A549 (cell line): ENCODE measurements around the gene TIAL1.
"Not testable (repeated sequence)": the region's sequence is repeated elsewhere in the genome, so short reads cannot be mapped to it uniquely, and the experiment has no call there.

Source experiments
- CHD2 ChIP-seq: fragments of 150-350 bp; IDR thresholded peaks from 2 replicates; pipeline ENCODE4 v1.6.1; 2014; ENCODE audit warnings: low read length; ENCODE audit not compliant: partially characterized antibody
- EHMT2 ChIP-seq: fragments of 200-600 bp; sonication (generic); IDR thresholded peaks from 2 replicates; pipeline ENCODE4 v1.6.1; 2016; ENCODE audit warnings: antibody characterized with exemption, low read depth, mild to moderate bottlenecking, moderate library complexity
- MAZ ChIP-seq: fragments of 150-350 bp; IDR thresholded peaks from 2 replicates; pipeline ENCODE4 v1.6.1; 2014; ENCODE audit warnings: antibody characterized with exemption, low read depth, low read length, borderline replicate concordance
- MYC ChIP-seq: IDR thresholded peaks from 2 replicates; pipeline ENCODE4 v1.6.1; 2012; ENCODE audit warnings: mild to moderate bottlenecking, inconsistent platforms, low read length, improper control_type of control experiment, borderline replicate concordance
- NPAS2 ChIP-seq: fragments of 250-450 bp; sonication (Bioruptor Pico); IDR thresholded peaks from 2 replicates; pipeline ENCODE4 v1.8.0; 2022; ENCODE audit warnings: mild to moderate bottlenecking, moderate library complexity, borderline replicate concordance
- NR3C1 ChIP-seq: fragments of >200 bp; sonication (Bioruptor Twin); formaldehyde crosslinking; IDR thresholded peaks from 3 replicates; pipeline ENCODE4 v1.6.1; 2017
- POLR2A ChIP-seq: IDR thresholded peaks from 2 replicates; pipeline ENCODE4 v1.6.1; 2012; ENCODE audit warnings: mild to moderate bottlenecking, low read length
- RAD21 ChIP-seq, 2 experiments: fragments of >200 bp in 1 of 2; sonication (Bioruptor Twin) in 1 of 2; formaldehyde crosslinking in 1 of 2; IDR thresholded peaks in 1 of 2; conservative IDR thresholded peaks in 1 of 2; 2 replicates in 1 of 2; 3 replicates in 1 of 2; pipeline ENCODE4 v1.6.1; 2012 to 2018; ENCODE audit warnings: inconsistent platforms in 1 of 2
- RFX5 ChIP-seq: fragments of 450-650 bp; IDR thresholded peaks from 2 replicates; pipeline ENCODE4 v1.7.1; 2014; ENCODE audit warnings: antibody characterized with exemption, mild to moderate bottlenecking, moderate library complexity
- TF ChIP-seq, protein P1 (sequence below): fragments of >200 bp; sonication (Bioruptor Twin); formaldehyde crosslinking; IDR thresholded peaks from 3 replicates; pipeline ENCODE4 v1.5.1; 2016
- TF ChIP-seq, protein P2 (sequence below): fragments of 250-450 bp; sonication (Bioruptor Pico); IDR thresholded peaks from 2 replicates; pipeline ENCODE4 v1.5.0; 2021; ENCODE audit warnings: mild to moderate bottlenecking, moderate library complexity, borderline replicate concordance
- TF ChIP-seq, protein P3 (sequence below): fragments of 200-600 bp; sonication (generic); IDR thresholded peaks from 2 replicates; pipeline ENCODE4 v1.6.1; 2016; ENCODE audit warnings: antibody characterized with exemption, mild to moderate bottlenecking, moderate library complexity

DNA sequence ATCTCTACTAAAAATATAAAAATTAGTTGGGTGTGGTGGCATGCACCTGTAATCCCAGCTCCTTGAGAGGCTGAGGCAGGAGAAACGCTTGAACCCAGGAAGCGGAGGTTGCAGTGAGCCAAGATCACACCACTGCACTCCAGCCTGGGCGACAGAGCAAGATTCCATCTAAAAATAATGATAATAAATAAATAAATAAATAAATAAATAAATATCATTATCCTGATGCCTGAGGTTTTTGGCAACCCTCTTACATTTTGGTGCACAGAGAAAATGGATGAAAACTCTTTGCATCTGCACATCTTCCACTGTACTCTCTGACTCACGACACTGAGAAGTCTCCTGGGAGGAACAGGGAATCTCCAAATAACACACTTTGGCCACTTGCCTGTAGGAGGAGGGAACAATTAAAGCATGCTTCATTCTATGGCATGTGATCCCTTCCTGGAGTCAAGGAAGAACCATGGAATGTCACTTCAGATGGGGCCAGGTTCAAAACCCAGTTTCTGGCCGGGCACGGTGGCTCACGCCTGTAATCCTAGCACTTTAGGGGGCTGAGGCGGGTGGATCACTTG, 68.0 kb downstream of the TIAL1 start:
- TF ChIP-seq MYC; POLR2A; RAD21 (conservative IDR thresholded peaks at IDR 0.05 in 1 of 2, IDR thresholded peaks at IDR 0.05 in 1 of 2); RFX5; NR3C1; EHMT2; CHD2; NPAS2 (CRISPR knock-in tag); MAZ: not testable (repeated sequence)
- TF ChIP-seq, protein P1, sequence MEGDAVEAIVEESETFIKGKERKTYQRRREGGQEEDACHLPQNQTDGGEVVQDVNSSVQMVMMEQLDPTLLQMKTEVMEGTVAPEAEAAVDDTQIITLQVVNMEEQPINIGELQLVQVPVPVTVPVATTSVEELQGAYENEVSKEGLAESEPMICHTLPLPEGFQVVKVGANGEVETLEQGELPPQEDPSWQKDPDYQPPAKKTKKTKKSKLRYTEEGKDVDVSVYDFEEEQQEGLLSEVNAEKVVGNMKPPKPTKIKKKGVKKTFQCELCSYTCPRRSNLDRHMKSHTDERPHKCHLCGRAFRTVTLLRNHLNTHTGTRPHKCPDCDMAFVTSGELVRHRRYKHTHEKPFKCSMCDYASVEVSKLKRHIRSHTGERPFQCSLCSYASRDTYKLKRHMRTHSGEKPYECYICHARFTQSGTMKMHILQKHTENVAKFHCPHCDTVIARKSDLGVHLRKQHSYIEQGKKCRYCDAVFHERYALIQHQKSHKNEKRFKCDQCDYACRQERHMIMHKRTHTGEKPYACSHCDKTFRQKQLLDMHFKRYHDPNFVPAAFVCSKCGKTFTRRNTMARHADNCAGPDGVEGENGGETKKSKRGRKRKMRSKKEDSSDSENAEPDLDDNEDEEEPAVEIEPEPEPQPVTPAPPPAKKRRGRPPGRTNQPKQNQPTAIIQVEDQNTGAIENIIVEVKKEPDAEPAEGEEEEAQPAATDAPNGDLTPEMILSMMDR, result not testable (repeated sequence)
- TF ChIP-seq, protein P2, sequence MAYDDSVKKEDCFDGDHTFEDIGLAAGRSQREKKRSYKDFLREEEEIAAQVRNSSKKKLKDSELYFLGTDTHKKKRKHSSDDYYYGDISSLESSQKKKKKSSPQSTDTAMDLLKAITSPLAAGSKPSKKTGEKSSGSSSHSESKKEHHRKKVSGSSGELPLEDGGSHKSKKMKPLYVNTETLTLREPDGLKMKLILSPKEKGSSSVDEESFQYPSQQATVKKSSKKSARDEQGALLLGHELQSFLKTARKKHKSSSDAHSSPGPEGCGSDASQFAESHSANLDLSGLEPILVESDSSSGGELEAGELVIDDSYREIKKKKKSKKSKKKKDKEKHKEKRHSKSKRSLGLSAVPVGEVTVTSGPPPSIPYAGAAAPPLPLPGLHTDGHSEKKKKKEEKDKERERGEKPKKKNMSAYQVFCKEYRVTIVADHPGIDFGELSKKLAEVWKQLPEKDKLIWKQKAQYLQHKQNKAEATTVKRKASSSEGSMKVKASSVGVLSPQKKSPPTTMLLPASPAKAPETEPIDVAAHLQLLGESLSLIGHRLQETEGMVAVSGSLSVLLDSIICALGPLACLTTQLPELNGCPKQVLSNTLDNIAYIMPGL (CRISPR knock-in tag), result not testable (repeated sequence)
- TF ChIP-seq, protein P3, sequence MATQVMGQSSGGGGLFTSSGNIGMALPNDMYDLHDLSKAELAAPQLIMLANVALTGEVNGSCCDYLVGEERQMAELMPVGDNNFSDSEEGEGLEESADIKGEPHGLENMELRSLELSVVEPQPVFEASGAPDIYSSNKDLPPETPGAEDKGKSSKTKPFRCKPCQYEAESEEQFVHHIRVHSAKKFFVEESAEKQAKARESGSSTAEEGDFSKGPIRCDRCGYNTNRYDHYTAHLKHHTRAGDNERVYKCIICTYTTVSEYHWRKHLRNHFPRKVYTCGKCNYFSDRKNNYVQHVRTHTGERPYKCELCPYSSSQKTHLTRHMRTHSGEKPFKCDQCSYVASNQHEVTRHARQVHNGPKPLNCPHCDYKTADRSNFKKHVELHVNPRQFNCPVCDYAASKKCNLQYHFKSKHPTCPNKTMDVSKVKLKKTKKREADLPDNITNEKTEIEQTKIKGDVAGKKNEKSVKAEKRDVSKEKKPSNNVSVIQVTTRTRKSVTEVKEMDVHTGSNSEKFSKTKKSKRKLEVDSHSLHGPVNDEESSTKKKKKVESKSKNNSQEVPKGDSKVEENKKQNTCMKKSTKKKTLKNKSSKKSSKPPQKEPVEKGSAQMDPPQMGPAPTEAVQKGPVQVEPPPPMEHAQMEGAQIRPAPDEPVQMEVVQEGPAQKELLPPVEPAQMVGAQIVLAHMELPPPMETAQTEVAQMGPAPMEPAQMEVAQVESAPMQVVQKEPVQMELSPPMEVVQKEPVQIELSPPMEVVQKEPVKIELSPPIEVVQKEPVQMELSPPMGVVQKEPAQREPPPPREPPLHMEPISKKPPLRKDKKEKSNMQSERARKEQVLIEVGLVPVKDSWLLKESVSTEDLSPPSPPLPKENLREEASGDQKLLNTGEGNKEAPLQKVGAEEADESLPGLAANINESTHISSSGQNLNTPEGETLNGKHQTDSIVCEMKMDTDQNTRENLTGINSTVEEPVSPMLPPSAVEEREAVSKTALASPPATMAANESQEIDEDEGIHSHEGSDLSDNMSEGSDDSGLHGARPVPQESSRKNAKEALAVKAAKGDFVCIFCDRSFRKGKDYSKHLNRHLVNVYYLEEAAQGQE, result not testable (repeated sequence)
